Body of pancreas (tissue), 4 donors: ENCODE measurements around the gene TXK. TPM values are rescaled to one million over a fixed set of nuclear protein-coding genes. Genes with fewer than 3 reads are reported as not detected.

Source experiments
- ATAC-seq: fragments of 150-250 bp; one replicate; pipeline ENCODE4 v1.9.1; 2016
- DNase-seq, 4 donors: peaks; one replicate each; pipeline ENCODE4 v3.0.0-alpha.2; 2019
- H3K27ac ChIP-seq, 4 donors: fragments of 200-600 bp; sonication (generic); 1 replicate in 3 of 4; 2 replicates in 1 of 4; pipeline versions ENCODE4 v1.5.1 to v1.6.1; 2016 to 2019; ENCODE audit warnings: mild to moderate bottlenecking in 1 of 4, mixed read lengths in 1 of 4, moderate library complexity in 1 of 4
- H3K27me3 ChIP-seq, 2 donors: fragments of 200-600 bp; sonication (generic); one replicate each; pipeline ENCODE4 v1.6.0; 2016; ENCODE audit warnings: mild to moderate bottlenecking in 1 of 2
- H3K36me3 ChIP-seq, 2 donors: fragments of 200-600 bp; sonication (generic); replicated peaks in 1 of 2; 2 replicates each; pipeline ENCODE4 v1.5.1; 2016; ENCODE audit warnings: low read depth in 2 of 2; ENCODE audit not compliant: insufficient read depth in 1 of 2
- H3K4me1 ChIP-seq: fragments of 200-600 bp; sonication (generic); one replicate; pipeline ENCODE4 v1.6.0; 2016
- H3K4me3 ChIP-seq, 2 donors: fragments of 200-600 bp; sonication (generic); 1 replicate in 1 of 2; 2 replicates in 1 of 2; pipeline ENCODE4 v1.5.1; 2016 to 2019
- H3K9me3 ChIP-seq, 3 donors: fragments of 200-600 bp; sonication (generic); 1 replicate in 2 of 3; 2 replicates in 1 of 3; pipeline ENCODE4 v1.5.1; 2016
- POLR2A ChIP-seq, 3 donors: fragments of 450-650 bp; IDR thresholded peaks; one replicate each; pipeline ENCODE4 v1.6.1; 2016; ENCODE audit warnings: antibody characterized with exemption in 3 of 3, mild to moderate bottlenecking in 2 of 3
- WGBS, 2 donors: methylation state at CpG; one replicate each; pipeline ENCODE4 v1.1.5; 2017; 5-methylcytosine and 5-hydroxymethylcytosine counted together
- intact Hi-C: fragments of 100-400 bp; cut with DNase I; formaldehyde crosslinking; loops from one replicate; pipeline ENCODE4 v1.15.1; 2023
- total RNA-seq, 2 donors: library from RNA; depleted of rRNA; stranded (reverse); fragments of >200 nt; gene quantifications; one replicate each; pipeline ENCODE4 v1.1.0, GENCODE V29; 2016
- TF ChIP-seq, protein P1 (sequence below), 7 experiments: fragments of 450-650 bp in 4 of 7; fragments of 200-600 bp in 3 of 7; sonication (generic) in 3 of 7; IDR thresholded peaks; one replicate each; pipeline ENCODE4 v1.5.1; 2016 to 2019; ENCODE audit warnings: antibody characterized with exemption in 7 of 7

The TXK gene
- total RNA-seq, 2 donors from 2014 or later: 0.66 to 1.3 TPM

DNA sequence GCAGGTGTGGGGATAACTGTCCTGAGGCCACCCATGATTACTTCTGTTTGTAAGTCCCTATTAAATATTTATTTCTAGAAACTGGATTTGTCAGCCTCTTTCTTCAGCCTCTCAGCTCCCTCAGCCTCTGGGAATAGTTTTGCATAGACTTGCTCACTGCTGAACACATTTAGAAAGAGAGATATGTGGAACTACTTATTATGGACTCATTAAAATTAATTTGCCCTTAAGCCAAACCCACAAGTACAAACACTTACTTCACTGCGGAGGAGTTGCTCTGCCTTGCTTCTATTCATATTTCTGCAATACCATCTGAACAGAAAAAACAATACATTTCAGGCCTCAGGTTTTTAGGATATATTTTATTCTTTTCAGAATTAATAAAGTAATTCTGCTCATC is 22.4 kb upstream of the TXK start:
- Histone ChIP-seq H3K4me3 (no peak overlapping the region), H3K4me1 (no peaks in the 10 kb centered on the region), H3K36me3 (peaks cover 0 to 2% of the 10 kb centered on the region in 2 donors), H3K9me3 (peaks cover 0 to 8% (median 0%) of the 10 kb centered on the region in 3 donors), H3K27me3 (no peaks in the 10 kb centered on the region), H3K27ac (no peak overlapping the region)
- intact Hi-C loops: no loop called here
- WGBS, 2 donors: 92 to 97% methylated on average over 1 of the region's 1 CpG
- ATAC-seq (no peak), DNase-seq (no peak)
- TF ChIP-seq, protein P1, sequence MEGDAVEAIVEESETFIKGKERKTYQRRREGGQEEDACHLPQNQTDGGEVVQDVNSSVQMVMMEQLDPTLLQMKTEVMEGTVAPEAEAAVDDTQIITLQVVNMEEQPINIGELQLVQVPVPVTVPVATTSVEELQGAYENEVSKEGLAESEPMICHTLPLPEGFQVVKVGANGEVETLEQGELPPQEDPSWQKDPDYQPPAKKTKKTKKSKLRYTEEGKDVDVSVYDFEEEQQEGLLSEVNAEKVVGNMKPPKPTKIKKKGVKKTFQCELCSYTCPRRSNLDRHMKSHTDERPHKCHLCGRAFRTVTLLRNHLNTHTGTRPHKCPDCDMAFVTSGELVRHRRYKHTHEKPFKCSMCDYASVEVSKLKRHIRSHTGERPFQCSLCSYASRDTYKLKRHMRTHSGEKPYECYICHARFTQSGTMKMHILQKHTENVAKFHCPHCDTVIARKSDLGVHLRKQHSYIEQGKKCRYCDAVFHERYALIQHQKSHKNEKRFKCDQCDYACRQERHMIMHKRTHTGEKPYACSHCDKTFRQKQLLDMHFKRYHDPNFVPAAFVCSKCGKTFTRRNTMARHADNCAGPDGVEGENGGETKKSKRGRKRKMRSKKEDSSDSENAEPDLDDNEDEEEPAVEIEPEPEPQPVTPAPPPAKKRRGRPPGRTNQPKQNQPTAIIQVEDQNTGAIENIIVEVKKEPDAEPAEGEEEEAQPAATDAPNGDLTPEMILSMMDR (IDR thresholded peaks at IDR 0.05): no peak
- no peak for TF ChIP-seq POLR2A (IDR thresholded peaks at IDR 0.05)

DNA sequence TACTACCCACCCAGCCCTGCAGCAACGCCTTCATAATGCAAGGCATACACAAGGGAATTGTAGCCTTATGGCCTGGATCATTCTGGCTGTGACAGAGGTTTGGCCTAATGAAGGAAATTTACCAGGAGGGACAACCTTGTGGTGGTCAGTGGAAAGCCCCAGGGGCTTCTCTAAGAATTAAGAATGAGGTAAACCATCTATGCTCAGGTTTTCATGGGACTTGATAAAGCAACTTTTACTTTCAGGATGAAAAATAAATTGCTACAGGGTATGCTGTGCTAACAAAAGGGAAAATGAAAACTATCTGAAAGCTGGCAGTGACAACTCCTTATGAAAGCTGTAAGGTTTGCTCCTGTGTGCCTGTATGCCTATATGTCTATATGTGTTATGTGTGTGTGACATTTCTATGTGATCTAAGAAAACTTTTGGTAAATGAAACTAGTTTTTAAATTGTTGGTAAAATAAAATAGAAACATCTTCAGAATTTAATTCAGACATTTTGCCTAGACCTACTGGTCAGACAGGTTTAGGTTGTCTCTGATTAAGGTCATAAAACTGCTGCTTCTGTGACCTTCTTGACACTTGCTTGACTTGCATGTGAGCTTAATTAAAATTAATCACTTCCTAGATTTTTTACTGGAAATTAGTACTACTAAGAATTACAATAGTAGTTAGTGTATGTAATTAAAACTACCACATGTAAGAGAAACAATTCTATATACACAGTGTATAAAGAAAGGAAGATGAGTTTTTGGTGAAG is 19.9 kb upstream of the TXK start:
- H3K4me3 ChIP-seq: no peak overlapping the region
- 77 to 93% methylated on average over 1 of the region's 1 CpG for WGBS, 2 donors
- no peaks in the 10 kb centered on the region for H3K4me1 ChIP-seq
- peaks cover 0 to 2% of the 10 kb centered on the region in 2 donors for H3K36me3 ChIP-seq
- peaks cover 0 to 8% (median 0%) of the 10 kb centered on the region in 3 donors for H3K9me3 ChIP-seq
- no peak for TF ChIP-seq POLR2A (IDR thresholded peaks at IDR 0.05)
- TF ChIP-seq, protein P1 (IDR thresholded peaks at IDR 0.05): no peak
- no peaks in the 10 kb centered on the region for H3K27me3 ChIP-seq
- no peak for ATAC-seq
- intact Hi-C loops: no loop called here
- no peak overlapping the region for H3K27ac ChIP-seq
- DNase-seq: no peak

DNA sequence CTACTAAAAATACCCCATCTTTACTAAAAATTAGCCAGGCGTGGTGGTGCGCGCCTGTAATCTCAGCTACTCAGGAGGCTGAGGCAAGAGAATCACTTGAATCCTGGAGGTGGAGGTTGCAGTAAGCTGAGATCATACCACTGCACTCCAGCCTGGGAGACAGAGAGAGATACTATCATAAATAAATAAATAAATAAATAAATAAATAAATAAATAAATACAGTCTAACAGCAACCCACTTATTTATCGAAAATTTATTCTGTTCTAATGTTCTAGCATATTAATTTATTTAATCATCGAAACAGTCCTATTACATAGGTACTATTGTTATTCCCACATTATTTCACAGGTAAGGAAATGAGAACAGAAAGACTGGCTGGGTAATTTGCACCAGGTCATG is 18.2 kb upstream of the TXK start:
- DNase-seq: no peak
- TF ChIP-seq, protein P1 (IDR thresholded peaks at IDR 0.05): no peak
- no peak for TF ChIP-seq POLR2A (IDR thresholded peaks at IDR 0.05)
- H3K27ac ChIP-seq: no peak overlapping the region
- H3K4me3 ChIP-seq: no peak overlapping the region
- no peaks in the 10 kb centered on the region for H3K27me3 ChIP-seq
- intact Hi-C loops: no loop called here
- no peaks in the 10 kb centered on the region for H3K4me1 ChIP-seq
- WGBS, 2 donors: 93 to 94% methylated on average over 5 of the region's 5 CpGs
- no peak for ATAC-seq
- peaks cover 0 to 2% of the 10 kb centered on the region in 2 donors for H3K36me3 ChIP-seq
- H3K9me3 ChIP-seq: peaks cover 0 to 8% (median 0%) of the 10 kb centered on the region in 3 donors

DNA sequence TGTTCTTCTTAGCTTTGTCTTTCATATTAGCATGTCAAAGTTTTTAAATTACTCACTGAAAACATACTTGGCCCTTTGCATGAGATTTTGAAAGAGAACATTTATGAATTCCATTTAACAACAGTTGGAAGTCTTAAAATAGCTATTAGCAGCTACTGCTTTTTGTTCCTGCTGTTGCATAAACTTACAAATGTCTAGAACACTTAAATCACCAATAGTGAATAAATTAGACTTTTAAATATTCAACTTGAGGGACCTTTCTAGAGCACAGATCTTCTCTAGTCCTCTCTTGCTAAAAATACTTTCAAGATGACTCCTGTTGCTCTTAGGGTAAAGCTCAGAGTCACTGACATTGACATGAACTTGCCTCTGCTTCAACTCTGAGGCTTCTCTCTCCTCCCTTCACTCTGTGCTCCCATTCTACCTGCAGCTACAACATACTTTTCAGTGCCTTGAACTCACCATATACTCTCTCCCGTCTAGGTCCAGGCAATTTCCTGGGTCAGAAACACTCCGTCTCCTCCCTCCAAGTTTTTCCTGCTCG is 15.8 kb upstream of the TXK start:
- TF ChIP-seq POLR2A (IDR thresholded peaks at IDR 0.05): no peak
- TF ChIP-seq, protein P1 (IDR thresholded peaks at IDR 0.05): no peak
- Histone ChIP-seq H3K27ac (no peak overlapping the region), H3K9me3 (no peaks in the 10 kb centered on the region), H3K4me1 (no peaks in the 10 kb centered on the region), H3K36me3 (no peaks in the 10 kb centered on the region), H3K4me3 (no peak overlapping the region), H3K27me3 (no peaks in the 10 kb centered on the region)
- DNase-seq: no peak
- intact Hi-C loops: no loop called here
- no peak for ATAC-seq
- 87% methylated on average over 3 of the region's 3 CpGs for WGBS, 2 donors
